IPS-NIHi7 (cell line): ENCODE results near the gene EDAR.

ENCODE experiments used
- DNase-seq: peaks from one replicate; pipeline ENCODE4 v3.0.0; 2012; ENCODE audit warnings: mixed read lengths; ENCODE audit errors: extremely low spot score

The EDAR gene

GRCh38 chr2:108923736-108924579 is 65.1 kb downstream of the EDAR start:
- no peak for DNase-seq

- DNase-seq = no peak
These were observed 65.9 kb downstream of the EDAR start for GRCh38 chr2:108923019-108923700.

GRCh38 chr2:108922141-108922915 is 66.7 kb downstream of the EDAR start:
- no peak for DNase-seq

GRCh38 chr2:108921096-108922030 is 67.7 kb downstream of the EDAR start:
- DNase-seq = no peak

- no peak for DNase-seq
These were observed 68.3 kb downstream of the EDAR start for GRCh38 chr2:108920686-108921085.

- no peak for DNase-seq
These were observed 69.2 kb downstream of the EDAR start for GRCh38 chr2:108919571-108920373.

- no peak for DNase-seq
These were observed 70.1 kb downstream of the EDAR start for GRCh38 chr2:108918941-108919341.

GRCh38 chr2:108918156-108918874 is 70.7 kb downstream of the EDAR start:
- no peak for DNase-seq

- DNase-seq = no peak
These were observed 71.5 kb downstream of the EDAR start for GRCh38 chr2:108917526-108917925.

- no peak for DNase-seq
These were observed 72.1 kb downstream of the EDAR start for GRCh38 chr2:108916796-108917421.

- no peak for DNase-seq
These were observed 72.8 kb downstream of the EDAR start for GRCh38 chr2:108916122-108916795.

- DNase-seq = no peak
These were observed 76.5 kb downstream of the EDAR start for GRCh38 chr2:108912629-108912902.

- no peak for DNase-seq
These were observed 77.0 kb downstream of the EDAR start for GRCh38 chr2:108911807-108912628.

- DNase-seq = no peak
These were observed 77.6 kb downstream of the EDAR start for GRCh38 chr2:108911401-108911800.

- no peak for DNase-seq
These were observed 78.3 kb downstream of the EDAR start for GRCh38 chr2:108910541-108911396.

- DNase-seq = no peak
These were observed 79.0 kb downstream of the EDAR start for GRCh38 chr2:108910011-108910431.

- DNase-seq = no peak
These were observed 79.7 kb downstream of the EDAR start for GRCh38 chr2:108909275-108909823.
